Inferior parietal cortex (tissue), 1 donor: ENCODE data around the gene AKR7A2.

Source experiments
- DNase-seq: peaks from one replicate; pipeline ENCODE4 v3.0.0-alpha.2; 2016; ENCODE audit errors: extremely low spot score

Gene AKR7A2

GRCh38 chr1:19311931-19312781, at the start of gene AKR7A2, which contains the start of gene SLC66A1:
TSS of gene AKR7A2 (minus strand) at chr1:19312144. CDS start at chr1:19312124, 20 bp downstream.
TSS of gene SLC66A1 (plus strand) at chr1:19312326. CDS start at chr1:19317678, 5,352 bp downstream.
- peak; percentile 91 for DNase-seq

- no peak for DNase-seq
These were observed 49.1 kb upstream of the AKR7A2 start for GRCh38 chr1:19360843-19361610.

DNA sequence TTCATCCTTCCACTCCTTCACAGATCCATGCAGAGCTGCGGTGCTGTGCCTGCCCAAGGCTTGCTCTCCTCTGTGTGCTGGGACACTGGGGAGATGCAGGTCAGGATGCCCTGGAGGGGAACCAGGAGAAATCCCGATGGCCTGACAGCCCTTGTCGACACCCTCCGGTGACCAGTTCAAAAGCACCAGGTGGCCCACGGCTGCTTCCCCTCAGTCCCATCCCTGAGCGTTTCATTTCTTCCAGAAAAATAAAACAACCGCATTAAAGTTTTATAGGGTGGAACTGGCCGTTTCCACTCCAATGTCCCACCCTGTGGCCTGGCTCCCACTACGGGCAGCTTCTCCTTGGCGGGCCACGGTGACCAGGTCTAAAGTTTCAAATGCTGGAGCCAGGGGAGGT, 48.5 kb upstream of the AKR7A2 start:
- DNase-seq = no peak

- no peak for DNase-seq
These were observed 48.1 kb upstream of the AKR7A2 start for GRCh38 chr1:19360016-19360415.

GRCh38 chr1:19359357-19359756, 47.4 kb upstream of the AKR7A2 start:
- no peak for DNase-seq

DNA sequence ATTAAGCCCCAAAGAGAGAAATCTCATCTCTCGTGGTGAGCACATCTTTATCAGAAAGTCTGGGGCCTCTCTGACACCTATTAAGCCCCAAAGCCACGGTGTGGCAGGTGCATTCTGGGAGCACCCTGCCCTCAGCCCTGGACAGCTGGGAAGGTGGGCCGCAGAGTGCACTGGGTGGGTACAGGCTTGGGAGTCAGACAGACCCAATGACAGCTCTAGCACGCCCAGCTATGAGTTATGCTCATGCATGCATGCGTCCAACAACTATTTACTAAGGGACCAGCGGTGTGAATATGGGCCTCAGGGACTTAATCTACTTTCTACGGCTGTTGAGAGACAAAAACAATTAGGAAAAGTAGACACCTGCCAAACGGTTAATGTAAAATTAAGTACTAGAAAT, 46.8 kb upstream of the AKR7A2 start:
- DNase-seq = no peak

- DNase-seq = no peak
These were observed 45.5 kb upstream of the AKR7A2 start for GRCh38 chr1:19357299-19357986.

GRCh38 chr1:19356266-19356665, 44.3 kb upstream of the AKR7A2 start:
- DNase-seq = no peak

DNA sequence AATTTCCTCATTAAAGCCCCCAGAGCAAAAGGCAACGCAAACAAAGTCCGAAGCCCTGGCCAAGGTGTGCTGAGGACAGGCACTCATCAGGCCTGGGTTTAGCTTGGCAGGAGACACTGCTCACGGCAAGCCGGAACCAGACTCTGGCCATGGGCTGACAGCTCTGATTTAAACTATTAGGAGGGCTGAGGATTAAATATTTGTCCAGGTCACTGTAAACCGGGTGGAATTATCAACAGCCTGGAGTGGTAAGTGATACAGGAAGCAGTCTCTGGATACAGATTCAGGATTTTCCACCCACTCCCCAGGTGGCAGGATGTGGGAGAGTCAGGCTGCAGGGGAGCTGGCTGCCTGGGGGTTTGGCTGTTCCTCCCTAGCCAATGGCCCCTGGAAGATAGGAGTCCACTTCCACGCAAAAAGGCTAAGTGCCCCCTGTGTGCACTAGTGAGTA, 42.6 kb upstream of the AKR7A2 start:
- DNase-seq = no peak

DNA sequence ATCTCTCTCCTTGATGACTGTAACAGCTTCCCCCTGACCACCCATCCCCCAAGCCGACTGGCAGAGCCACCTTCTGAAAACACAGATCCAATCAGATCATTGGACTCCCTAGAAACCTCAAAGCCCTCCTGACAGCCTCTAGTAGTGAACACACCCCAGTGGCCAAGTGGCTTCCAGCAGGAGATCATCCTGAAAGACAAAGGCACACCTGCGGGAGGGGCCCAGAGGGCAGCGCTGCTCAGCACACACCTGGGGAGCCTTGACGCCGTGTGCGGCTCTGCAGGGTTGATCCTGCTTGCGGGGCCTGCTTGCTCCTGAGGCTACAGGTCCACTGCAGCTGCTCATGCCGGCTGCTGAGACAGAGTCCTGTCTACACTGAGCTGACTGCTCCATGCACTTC, 41.7 kb upstream of the AKR7A2 start:
- no peak for DNase-seq

DNA sequence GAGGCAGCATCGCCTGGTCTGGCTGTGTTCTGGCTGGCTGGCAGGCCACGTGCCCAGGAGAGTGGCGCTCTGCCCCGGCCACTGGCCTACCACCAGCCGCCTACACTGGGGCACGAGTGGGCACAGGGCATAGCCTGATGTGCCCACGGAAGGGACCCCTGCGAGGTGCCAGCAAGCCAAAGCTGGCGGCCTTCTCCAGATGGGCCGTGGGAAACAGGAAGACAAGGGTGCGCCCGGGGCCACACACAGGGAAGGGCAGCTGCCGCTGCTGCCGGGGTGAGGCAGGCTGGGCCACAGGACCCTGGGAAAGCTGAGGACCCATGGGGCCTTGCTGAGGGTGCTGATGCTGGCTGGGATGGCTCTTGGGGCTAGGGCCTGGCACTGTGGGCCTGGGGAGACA, 40.9 kb upstream of the AKR7A2 start:
- DNase-seq = no peak

DNA sequence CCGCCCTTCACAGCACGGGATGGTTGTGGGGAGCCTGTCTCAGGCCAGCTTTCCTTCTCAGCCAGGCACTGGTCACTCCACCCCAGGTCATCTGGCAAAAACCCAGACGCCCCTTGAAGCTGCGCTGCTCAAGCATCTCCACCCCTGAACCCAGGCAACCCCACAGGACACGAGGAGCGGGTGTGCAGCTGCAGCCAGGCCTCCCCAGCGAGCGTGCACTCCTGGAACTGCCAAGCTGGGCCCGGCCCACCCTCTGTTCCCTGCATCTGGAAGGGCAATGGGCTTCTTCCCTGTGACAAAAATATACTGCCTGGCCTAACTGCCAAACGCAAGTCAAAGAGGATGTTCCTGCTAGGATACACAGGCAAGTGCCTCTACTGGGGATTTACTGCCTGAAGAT, 39.9 kb upstream of the AKR7A2 start:
- no peak for DNase-seq

- no peak for DNase-seq
These were observed 38.6 kb upstream of the AKR7A2 start for GRCh38 chr1:19350566-19350965.

DNA sequence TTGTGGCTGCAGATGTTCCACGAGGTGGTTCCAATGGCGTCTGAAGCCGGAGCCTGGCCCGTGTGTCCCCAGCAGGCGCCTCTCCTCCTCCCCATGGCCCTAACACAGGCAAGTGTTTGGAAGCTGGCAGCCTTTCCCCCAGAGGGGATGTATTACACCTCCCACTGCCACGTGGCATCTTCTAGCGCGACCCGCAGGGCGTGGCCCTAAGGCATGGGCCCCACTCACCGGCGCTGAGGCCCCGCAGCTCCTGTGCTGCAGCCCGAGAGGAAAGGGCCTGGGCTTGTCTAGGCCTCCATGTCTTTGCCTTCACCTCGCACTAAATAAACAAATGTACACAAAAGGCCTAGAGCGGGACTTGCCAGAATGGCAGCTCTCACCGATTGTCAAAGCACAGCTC, 38.1 kb upstream of the AKR7A2 start:
- DNase-seq = no peak

DNA sequence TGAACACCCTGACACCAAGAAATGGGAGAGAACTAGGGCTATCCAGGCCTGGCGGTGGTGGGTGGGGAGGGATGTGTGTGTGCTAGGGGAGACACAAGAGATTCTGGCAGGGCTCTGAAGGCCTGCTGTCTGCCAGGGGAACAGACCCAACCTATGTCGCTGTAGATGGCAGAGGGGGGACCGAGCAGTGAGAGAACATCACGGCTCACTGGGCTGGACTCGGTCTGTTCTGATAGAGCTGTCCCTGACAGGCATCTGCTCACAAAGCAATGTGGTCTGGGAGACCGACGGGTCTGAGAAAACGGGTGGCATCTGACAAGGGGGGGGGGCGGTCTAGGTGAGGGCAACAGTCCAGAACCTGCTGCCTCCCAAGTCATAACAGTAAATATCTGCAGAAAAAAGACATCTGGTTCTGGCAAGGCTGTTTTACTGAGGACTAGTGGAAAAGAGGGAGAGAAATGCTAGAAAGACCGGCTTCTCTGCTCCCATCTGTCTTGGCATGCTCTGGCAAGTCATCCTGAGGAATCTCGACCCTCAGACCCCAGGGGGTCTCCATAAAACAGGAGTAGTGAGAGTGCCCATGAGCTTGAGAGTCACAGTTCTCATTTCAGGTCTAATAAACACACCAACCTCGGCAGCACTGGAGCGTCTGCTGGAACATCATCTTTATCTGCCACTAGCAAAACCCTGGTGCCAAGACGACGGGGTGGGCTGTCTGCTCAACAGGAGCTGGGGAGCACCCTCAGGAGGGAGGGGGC, 36.7 kb upstream of the AKR7A2 start:
- DNase-seq = no peak

GRCh38 chr1:19347533-19348172, 35.7 kb upstream of the AKR7A2 start:
- DNase-seq = no peak

DNA sequence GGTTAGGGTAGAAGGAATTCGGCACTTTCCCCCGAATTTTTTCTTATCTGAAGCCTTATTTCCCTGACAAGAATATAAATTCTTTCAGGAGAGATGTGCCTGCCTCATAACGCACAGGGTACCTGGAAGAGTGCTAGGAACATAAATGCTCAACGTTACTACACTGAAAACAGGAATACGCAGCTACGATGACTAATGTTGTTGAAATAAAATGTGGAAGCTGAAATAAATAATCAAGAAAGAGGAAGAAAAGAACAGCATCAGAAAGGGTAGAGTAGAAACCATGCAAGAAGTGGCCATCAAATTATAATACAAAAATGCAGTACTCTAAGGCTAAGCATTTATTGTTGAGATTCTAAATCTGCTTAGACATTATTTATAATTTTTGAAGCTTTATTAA, 34.1 kb upstream of the AKR7A2 start:
- no peak for DNase-seq

DNA sequence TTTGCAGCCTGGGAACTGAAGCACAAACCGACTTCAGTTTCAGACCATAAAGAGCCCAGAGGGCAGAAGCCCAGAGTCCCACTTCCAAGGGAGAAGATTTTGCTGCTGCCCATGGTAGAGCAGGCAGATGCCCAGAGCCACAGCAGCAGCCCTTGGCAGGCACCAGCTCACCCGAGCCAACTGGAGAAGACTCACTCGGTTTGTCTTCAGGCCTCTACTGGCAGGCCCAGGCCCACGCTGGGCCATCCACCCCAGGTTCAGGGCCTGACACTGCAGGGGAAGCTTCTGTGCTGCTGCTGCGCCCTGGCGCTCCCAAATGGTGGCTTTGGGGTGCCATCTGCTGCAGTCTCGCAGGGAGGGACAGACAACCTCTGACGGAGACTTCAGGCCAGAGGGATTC, 33.4 kb upstream of the AKR7A2 start:
- no peak for DNase-seq

- no peak for DNase-seq
These were observed 32.9 kb upstream of the AKR7A2 start for GRCh38 chr1:19344831-19345230.

DNA sequence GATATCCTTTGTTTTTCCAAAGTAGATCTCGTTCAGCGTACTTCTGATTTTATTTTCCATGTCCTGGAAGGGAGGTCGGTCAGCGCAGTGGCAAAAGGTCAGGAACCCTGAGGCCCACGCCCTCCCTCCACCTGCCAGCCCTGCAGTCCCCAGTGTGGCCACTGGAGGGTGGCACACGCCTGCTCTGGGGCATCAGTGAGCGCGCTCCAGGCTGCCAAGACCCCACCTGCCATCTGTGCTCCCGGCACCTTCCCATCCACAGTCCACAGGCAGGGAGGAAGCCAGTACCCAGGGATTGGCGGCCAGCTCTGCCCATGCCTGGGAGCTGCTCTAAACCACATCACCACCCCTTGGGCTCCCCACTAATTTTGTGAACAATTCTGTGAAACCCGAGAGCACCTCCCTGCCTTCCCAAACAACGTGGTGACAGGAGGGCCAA, 32.4 kb upstream of the AKR7A2 start:
- no peak for DNase-seq
